Kidney tubule cell (primary cell): ENCODE measurements around the gene LNPEP.
"Not testable (repeated sequence)": the region's sequence is repeated elsewhere in the genome, so short reads cannot be mapped to it uniquely, and the experiment has no call there.

ENCODE experiments used
- DNase-seq: peaks from one replicate; pipeline ENCODE4 v3.0.0-alpha.2; 2018; ENCODE audit warnings: low spot score

The LNPEP gene

GRCh38 chr5:96930058-96930457 is 5.8 kb upstream of the LNPEP start:
- no peak for DNase-seq

GRCh38 chr5:96930589-96930988 is 5.3 kb upstream of the LNPEP start:
- no peak for DNase-seq

GRCh38 chr5:96931037-96931436 is 4.8 kb upstream of the LNPEP start:
- DNase-seq = not testable (repeated sequence)

- DNase-seq = no peak
Observed at GRCh38 chr5:96931605-96932004, 4.3 kb upstream of the LNPEP start.

- DNase-seq = no peak
Observed at GRCh38 chr5:96932026-96932425, 3.9 kb upstream of the LNPEP start.

GRCh38 chr5:96933764-96934707 is 1.8 kb upstream of the LNPEP start:
- DNase-seq = peak; percentile 61

- peak; percentile 98 for DNase-seq
Observed at GRCh38 chr5:96934708-96935558, 947 bp upstream of the LNPEP start.

GRCh38 chr5:96936431-96937320 is 796 bp downstream of the LNPEP start:
- peak; percentile 40 for DNase-seq

- DNase-seq = no peak
Observed at GRCh38 chr5:96940586-96940985, 4.7 kb downstream of the LNPEP start.

- DNase-seq = no peak
Observed at GRCh38 chr5:96941140-96941539, 5.3 kb downstream of the LNPEP start.

GRCh38 chr5:96942078-96942477 is 6.2 kb downstream of the LNPEP start:
- no peak for DNase-seq

- DNase-seq = peak; percentile 81
Observed at GRCh38 chr5:96942911-96943310, 7.0 kb downstream of the LNPEP start.

- peak; percentile 41 for DNase-seq
Observed at GRCh38 chr5:96943799-96944198, 7.9 kb downstream of the LNPEP start.

- peak; percentile 46 for DNase-seq
Observed at GRCh38 chr5:96945144-96945897, 9.4 kb downstream of the LNPEP start.

GRCh38 chr5:96946381-96946780 is 10.5 kb downstream of the LNPEP start:
- peak; percentile 96 for DNase-seq

- DNase-seq = peak; percentile 24
Observed at GRCh38 chr5:96952118-96952750, 16.4 kb downstream of the LNPEP start.

GRCh38 chr5:96952974-96953730 is 17.3 kb downstream of the LNPEP start:
- DNase-seq = peak; percentile 43

GRCh38 chr5:96957254-96958049 is 21.6 kb downstream of the LNPEP start:
- DNase-seq = no peak

- DNase-seq = no peak
Observed at GRCh38 chr5:96958977-96959376, 23.1 kb downstream of the LNPEP start.
